OCI-LY3 (cell line): ENCODE results near the gene HOXC6.

ENCODE experiments used
- H2AFZ ChIP-seq: fragments of 200-600, 300-600 bp; shearing (Covaris generic); 2 replicates; pipeline ENCODE4 v1.6.0; 2014; ENCODE audit warnings: antibody characterized with exemption, low read depth, low read length
- H3K27ac ChIP-seq: fragments of 200-600, 300-600 bp; sonication (generic); 2 replicates; pipeline ENCODE4 v1.5.1; 2014; ENCODE audit warnings: mild to moderate bottlenecking, low read length, moderate library complexity, mixed read lengths
- H3K27me3 ChIP-seq: fragments of 200-600, 300-600 bp; sonication (generic); 2 replicates; pipeline ENCODE4 v1.6.1; 2014; ENCODE audit warnings: low read depth, low read length, mixed read lengths
- H3K36me3 ChIP-seq: fragments of 200-600, 300-600 bp; sonication (generic); replicated peaks from 2 replicates; pipeline ENCODE3; 2014; ENCODE audit warnings: low read depth, low read length, mixed read lengths
- H3K4me1 ChIP-seq: fragments of 300-600, 200-600 bp; sonication (generic); 2 replicates; pipeline ENCODE4 v1.6.1; 2014; ENCODE audit warnings: low read length, mixed read lengths
- H3K4me2 ChIP-seq: fragments of 200-600, 300-600 bp; sonication (generic); 2 replicates; pipeline ENCODE4 v1.6.1; 2014; ENCODE audit warnings: low read length, mixed read lengths
- H3K4me3 ChIP-seq: fragments of 300-600, 200-600 bp; sonication (generic); 2 replicates; pipeline ENCODE4 v1.5.1; 2014; ENCODE audit warnings: antibody characterized with exemption, mild to moderate bottlenecking, low read length, moderate library complexity
- H3K79me2 ChIP-seq: fragments of 300-600, 200-600 bp; shearing (Covaris generic); 2 replicates; pipeline ENCODE4 v1.6.1; 2014; ENCODE audit warnings: mild to moderate bottlenecking, low read length, mixed read lengths
- H3K9ac ChIP-seq: fragments of 300-600, 200-600 bp; shearing (Covaris generic); 2 replicates; pipeline ENCODE4 v1.6.0; 2014; ENCODE audit warnings: mild to moderate bottlenecking, low read length, moderate library complexity
- H3K9me3 ChIP-seq: fragments of 200-600, 300-600 bp; shearing (Covaris generic); 2 replicates; pipeline ENCODE4 v1.6.1; 2014; ENCODE audit warnings: low read length, mixed read lengths; ENCODE audit not compliant: insufficient read depth
- H4K20me1 ChIP-seq: fragments of 200-600, 300-600 bp; sonication (generic); 2 replicates; pipeline ENCODE4 v1.6.1; 2016; ENCODE audit warnings: low read length, mixed read lengths; ENCODE audit not compliant: insufficient read depth
- EZH2phosphoT487 ChIP-seq: fragments of 200-600 bp; shearing (Covaris generic); IDR thresholded peaks from 2 replicates; pipeline ENCODE4 v1.6.1; 2018; ENCODE audit warnings: antibody characterized with exemption, mixed run types, low read depth
- TF ChIP-seq, protein P1 (sequence below): fragments of 200-600, 300-600 bp; sonication (generic); IDR thresholded peaks from 2 replicates; pipeline ENCODE4 v1.5.1; 2014; ENCODE audit warnings: antibody characterized with exemption, low read length, low read depth

The HOXC6 gene

DNA sequence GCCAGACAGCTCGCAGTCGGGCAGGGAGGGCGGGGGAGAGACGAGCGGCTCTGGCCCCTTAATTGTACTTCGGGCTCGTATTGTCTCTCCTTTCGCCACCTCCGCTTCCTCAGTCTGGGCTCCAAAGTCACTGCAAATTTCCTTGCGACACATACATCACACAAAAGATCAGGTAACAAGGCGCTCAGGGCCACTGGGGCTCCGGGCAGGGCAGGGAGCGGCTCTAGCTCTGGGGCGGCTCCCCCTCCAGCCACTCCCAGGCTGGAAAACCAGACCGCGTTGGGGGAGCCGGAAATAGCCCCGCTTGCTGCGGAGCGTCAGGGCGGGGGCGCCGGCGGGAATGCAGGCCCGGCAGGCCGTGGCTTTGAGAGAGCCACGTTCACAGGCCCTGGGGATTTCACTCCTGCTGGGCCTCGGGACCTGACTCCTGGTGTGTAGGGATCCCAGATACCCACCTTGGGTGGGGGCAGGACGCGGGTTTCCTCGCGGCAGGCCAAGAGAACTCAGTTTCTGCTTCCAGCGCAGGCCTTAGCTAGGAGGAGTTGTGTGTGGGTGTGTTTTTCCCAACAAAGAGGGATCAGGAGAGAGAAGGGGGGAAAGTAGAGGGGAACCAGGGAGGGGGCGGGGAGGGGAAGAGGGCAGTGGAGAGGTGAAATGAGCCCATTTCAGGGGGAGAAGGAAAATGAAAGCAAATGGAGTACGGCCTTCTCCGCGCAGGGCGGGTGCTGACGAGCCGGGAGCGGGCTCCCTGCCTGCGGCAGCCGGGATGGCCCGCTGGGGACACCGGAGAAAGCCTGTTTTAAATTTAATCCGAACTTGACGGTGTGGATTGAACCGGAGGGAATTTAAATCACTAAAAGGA is 32.6 kb upstream of the HOXC6 start:
- Histone ChIP-seq H3K4me3 (peak overlapping the region; percentile 90), H3K27ac (peak overlapping the region; percentile 70), H3K9ac (peak overlapping the region; percentile 98), H4K20me1 (no peaks in the 10 kb centered on the region), H3K36me3 (no peaks in the 10 kb centered on the region), H3K79me2 (no peaks in the 10 kb centered on the region), H3K9me3 (no peaks in the 10 kb centered on the region), H3K4me1 (peaks cover 40% of the 10 kb centered on the region), H3K4me2 (peak overlapping the region; percentile 95), H2AFZ (peak overlapping the region; percentile 79), H3K27me3 (0 out of 2 replicates have a peak, but pooled peaks cover 6% of the 10 kb centered on the region)
- TF ChIP-seq EZH2phosphoT487 = no peak
- TF ChIP-seq, protein P1, sequence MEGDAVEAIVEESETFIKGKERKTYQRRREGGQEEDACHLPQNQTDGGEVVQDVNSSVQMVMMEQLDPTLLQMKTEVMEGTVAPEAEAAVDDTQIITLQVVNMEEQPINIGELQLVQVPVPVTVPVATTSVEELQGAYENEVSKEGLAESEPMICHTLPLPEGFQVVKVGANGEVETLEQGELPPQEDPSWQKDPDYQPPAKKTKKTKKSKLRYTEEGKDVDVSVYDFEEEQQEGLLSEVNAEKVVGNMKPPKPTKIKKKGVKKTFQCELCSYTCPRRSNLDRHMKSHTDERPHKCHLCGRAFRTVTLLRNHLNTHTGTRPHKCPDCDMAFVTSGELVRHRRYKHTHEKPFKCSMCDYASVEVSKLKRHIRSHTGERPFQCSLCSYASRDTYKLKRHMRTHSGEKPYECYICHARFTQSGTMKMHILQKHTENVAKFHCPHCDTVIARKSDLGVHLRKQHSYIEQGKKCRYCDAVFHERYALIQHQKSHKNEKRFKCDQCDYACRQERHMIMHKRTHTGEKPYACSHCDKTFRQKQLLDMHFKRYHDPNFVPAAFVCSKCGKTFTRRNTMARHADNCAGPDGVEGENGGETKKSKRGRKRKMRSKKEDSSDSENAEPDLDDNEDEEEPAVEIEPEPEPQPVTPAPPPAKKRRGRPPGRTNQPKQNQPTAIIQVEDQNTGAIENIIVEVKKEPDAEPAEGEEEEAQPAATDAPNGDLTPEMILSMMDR = no peak

DNA sequence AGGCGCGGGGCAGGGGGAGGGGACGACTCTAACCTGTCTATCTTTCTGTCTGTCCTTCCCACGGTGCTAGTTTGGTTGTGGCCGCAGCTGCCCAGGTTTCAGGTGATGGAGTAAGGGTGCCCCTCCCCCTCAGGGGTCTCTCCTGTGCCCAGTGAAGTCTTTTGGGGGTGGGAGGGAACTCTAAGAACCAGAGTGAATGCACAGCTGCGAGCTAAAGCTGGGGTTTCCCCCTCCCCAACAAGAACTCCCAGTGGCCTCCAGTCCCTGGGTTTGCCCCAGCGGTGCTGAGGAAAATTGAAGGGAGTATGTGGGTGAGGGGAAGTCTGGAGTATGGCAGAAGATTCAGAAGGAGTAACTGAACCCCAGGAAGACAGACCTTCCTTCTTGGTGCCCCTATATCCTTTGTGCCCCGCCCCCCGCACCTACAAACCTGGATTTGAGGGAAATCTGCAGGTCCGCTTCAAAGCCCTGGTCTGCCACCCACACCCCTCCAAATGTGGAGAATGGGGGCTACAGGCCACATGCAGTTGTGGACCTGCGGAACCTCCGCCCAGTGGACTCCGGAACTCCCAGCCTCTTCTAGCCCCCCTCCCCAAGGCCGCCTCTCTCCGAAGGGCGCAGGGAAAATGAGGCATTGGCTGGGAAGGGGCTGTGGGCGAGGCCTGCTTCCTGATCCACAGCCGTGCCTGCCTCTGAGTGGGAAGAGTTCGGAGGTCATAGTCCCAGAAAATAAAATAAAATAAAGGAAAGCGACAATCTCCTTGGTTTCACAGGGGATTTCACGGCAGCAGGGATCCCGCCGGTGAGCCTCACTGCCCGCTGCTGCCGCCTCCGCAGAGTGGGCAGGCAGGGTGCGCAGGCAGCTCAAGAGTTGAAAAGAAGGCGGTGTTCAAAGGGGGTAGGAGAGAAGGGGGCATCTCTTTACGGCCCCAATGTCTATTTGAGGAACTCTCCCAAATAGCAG is 31.7 kb upstream of the HOXC6 start:
- Histone ChIP-seq H3K27ac (peak overlapping the region; percentile 70), H3K4me2 (peak overlapping the region; percentile 95), H3K4me3 (peak overlapping the region; percentile 90), H3K79me2 (no peaks in the 10 kb centered on the region), H2AFZ (peak overlapping the region; percentile 79), H3K27me3 (no peaks in the 10 kb centered on the region), H3K4me1 (peaks cover 31% of the 10 kb centered on the region), H4K20me1 (no peaks in the 10 kb centered on the region), H3K36me3 (no peaks in the 10 kb centered on the region), H3K9me3 (no peaks in the 10 kb centered on the region), H3K9ac (peak overlapping the region; percentile 98)
- TF ChIP-seq, protein P1 = no peak

DNA sequence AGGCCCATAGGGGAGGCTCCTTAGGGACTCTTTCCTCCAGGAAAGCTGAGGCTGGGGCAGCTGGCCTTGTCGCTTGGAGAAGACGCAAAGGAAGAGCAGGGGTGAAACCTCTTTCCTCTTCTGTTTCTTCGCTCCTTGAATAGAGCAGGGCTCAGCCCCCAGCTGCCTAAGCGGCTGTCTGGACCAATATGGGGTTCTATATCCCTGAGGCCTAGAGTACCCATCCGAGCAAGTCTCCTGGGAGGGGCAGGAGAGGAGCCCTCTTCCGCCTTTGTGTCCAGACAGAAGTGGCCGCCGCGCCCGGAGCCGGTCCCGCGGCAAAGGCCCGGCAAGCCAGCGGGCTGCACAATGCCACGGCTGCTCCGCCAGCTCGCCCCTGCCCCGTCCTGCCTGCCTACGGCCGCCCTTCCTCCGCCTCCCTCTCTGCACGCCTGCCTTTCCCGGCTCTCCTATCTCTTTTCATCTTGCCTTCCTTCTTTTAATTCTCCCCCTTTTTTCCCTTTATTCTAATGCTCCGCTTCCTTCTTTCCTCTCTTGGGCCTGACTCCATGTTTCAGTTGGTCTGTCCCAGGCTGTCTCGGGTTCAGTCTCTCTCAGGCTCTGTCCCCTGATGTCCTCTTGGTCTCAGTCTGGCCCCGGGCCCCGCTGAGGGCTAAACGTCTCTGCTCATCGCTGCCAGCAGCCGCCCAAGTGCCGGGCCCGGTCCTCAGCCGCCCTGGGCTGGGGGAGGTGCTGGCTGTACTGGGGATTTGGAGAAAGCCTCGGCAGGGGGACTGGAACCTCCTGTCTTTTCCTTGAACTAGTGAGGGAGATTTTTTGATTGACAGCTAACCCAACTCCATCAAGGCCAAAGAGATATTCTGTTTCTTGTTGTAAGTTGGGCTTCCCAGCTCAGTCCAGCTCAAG is 30.8 kb upstream of the HOXC6 start:
- Histone ChIP-seq H3K4me2 (no peak overlapping the region), H3K4me1 (peaks cover 22% of the 10 kb centered on the region), H3K27ac (no peak overlapping the region), H3K9me3 (no peaks in the 10 kb centered on the region), H3K9ac (no peak overlapping the region), H3K79me2 (no peaks in the 10 kb centered on the region), H4K20me1 (no peaks in the 10 kb centered on the region), H3K27me3 (no peaks in the 10 kb centered on the region; the same call in 1 of the 2 replicates), H2AFZ (no peak overlapping the region), H3K4me3 (no peak overlapping the region), H3K36me3 (no peaks in the 10 kb centered on the region)
- no peak for TF ChIP-seq EZH2phosphoT487
- TF ChIP-seq, protein P1 = no peak
